ENCODE data around the gene FAM118B. TPM values are rescaled to one million over a fixed set of nuclear protein-coding genes. Genes with fewer than 3 reads are reported as not detected.

FAM118B gene
- total and polyA plus RNA-seq, 2 of the 4 experiments (the other 2 are of a cell fraction), result 20.0 to 27.2 TPM

DNA sequence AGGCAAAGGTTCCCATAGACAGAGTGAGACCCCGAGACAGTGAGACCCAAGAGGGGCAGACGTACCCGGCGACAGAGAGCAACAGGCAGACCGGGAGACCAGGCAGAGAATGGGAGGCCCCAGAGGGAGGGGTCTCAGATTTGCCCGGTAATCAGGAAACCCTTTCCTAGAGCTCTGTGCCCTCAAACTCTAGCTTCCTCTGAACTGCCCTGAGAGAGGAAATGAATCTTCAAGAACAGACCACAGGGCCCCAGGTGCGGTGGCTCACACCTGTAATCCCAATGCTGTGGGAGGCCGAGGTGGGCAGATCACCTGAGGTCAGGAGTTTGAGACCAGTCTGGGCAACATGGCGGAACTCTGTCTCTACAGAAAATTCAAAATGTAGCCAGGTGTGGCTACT is 47.8 kb upstream of the FAM118B start:
- no peak overlapping the region for H3K4me2 ChIP-seq (ENCODE audit: low read depth, low read length)
- WGBS, 2 experiments (ENCODE audit: extremely low coverage in 2 of 2, insufficient read length in 1 of 2), result 92% methylated on average over 2 of the region's 9 CpGs; no CpG with 5 or more reads in 1 of the 2 experiments
- H3K14ac ChIP-seq (replicated peaks; ENCODE audit: low read depth, low read length), result no peak overlapping the region
- ChIA-PET POLR2A (ENCODE audit: unreplicated experiment) (no interaction called here), CTCF (no interaction called here)
- no peak overlapping the region for H3K56ac ChIP-seq (ENCODE audit: extremely low read depth, insufficient read depth, low read length)
- no TSS peak for BruUV-seq (replicated peaks)
- peak overlapping the region; percentile 10; the same call in 1 of the 2 replicates for H2BK120ac ChIP-seq (ENCODE audit: low read depth, low read length)
- no peak overlapping the region for H2AK9ac ChIP-seq (replicated peaks; ENCODE audit: low read depth, low read length, poor library complexity)
- no peaks in the 10 kb centered on the region for H3K9me3 ChIP-seq (ENCODE audit: control insufficient read depth, insufficient read depth, low read length)
- H2BK15ac ChIP-seq (ENCODE audit: low read depth, low read length), result no peak overlapping the region
- H3K9ac ChIP-seq (ENCODE audit: low read depth, low read length), result no peak overlapping the region
- no peak overlapping the region for H3K4me3 ChIP-seq (ENCODE audit: insufficient read depth, low read depth, low read length)
- TF ChIP-seq RFX5 (IDR thresholded peaks at IDR 0.05; ENCODE audit: low read depth, low read length), result no peak
- TF ChIP-seq BHLHE40 (IDR thresholded peaks at IDR 0.05; ENCODE audit: low read depth, low read length), result no peak
- H4K91ac ChIP-seq (ENCODE audit: insufficient read depth, low read depth, low read length), result no peak overlapping the region; the same call in 1 of the 2 replicates
- peaks cover 10% of the 10 kb centered on the region for H3K4me1 ChIP-seq (ENCODE audit: control insufficient read depth, insufficient read depth, low read length)
- intact Hi-C loops (cut with micrococcal nuclease), result no loop called here
- H3K27me3 ChIP-seq (ENCODE audit: control insufficient read depth, insufficient read depth, low read length), result peaks cover 27% of the 10 kb centered on the region
- no peak overlapping the region for H4K8ac ChIP-seq (ENCODE audit: low read depth in 2 of 2, low read length in 2 of 2)
- ATAC-seq (ENCODE audit: low read depth) (no peak), DNase-seq (no peak)
- dilution Hi-C loops (cut with HindIII; ENCODE audit: low sequenced_read_pairs, unreplicated experiment), result no loop called here
- H2BK20ac ChIP-seq (ENCODE audit: low read depth, low read length), result no peak overlapping the region
- H4K20me1 ChIP-seq (ENCODE audit: insufficient read depth, low read length), result no peaks in the 10 kb centered on the region
- H3K23ac ChIP-seq (ENCODE audit: low read depth, low read length), result no peak overlapping the region
- no peak overlapping the region for H2BK5ac ChIP-seq (ENCODE audit: low read depth, low read length, poor library complexity, severe bottlenecking)
- H3K27ac ChIP-seq (ENCODE audit: insufficient read depth, low read length), result no peak overlapping the region
- H3K36me3 ChIP-seq (ENCODE audit: control insufficient read depth, insufficient read depth, low read length), result no peaks in the 10 kb centered on the region
- in situ Hi-C loops (cut with MboI; ENCODE audit: low sequenced_read_pairs), result no loop called here
- no peak overlapping the region; the same call in 1 of the 2 replicates for H3K18ac ChIP-seq (ENCODE audit: low read depth, low read length)
- H3K79me1 ChIP-seq (ENCODE audit: low read depth in 1 of 2, low read length in 2 of 2), result no peaks in the 10 kb centered on the region
- no peak overlapping the region for H2AK5ac ChIP-seq (ENCODE audit: low read depth, low read length)
- no peak overlapping the region; the same call in 1 of the 2 replicates for H4K5ac ChIP-seq (ENCODE audit: low read depth, low read length)
- H2AFZ ChIP-seq (replicated peaks; ENCODE audit: low read length, poor library complexity), result peak overlapping the region; percentile 8
- no peak overlapping the region for H3K4ac ChIP-seq (ENCODE audit: low read depth, low read length)
- peaks cover 2% of the 10 kb centered on the region; the same call in 1 of the 2 replicates for H3K9me1 ChIP-seq (ENCODE audit: insufficient read depth, low read length)
